ENCODE results near the gene LHPP. TPM values are rescaled to one million over a fixed set of nuclear protein-coding genes. Genes with fewer than 3 reads are reported as not detected.
"Not testable (repeated sequence)": the region's sequence is repeated elsewhere in the genome, so short reads cannot be mapped to it uniquely, and the experiment has no call there.

The LHPP gene
- total RNA-seq, 1 donor from 2014 or later: 347 TPM

DNA sequence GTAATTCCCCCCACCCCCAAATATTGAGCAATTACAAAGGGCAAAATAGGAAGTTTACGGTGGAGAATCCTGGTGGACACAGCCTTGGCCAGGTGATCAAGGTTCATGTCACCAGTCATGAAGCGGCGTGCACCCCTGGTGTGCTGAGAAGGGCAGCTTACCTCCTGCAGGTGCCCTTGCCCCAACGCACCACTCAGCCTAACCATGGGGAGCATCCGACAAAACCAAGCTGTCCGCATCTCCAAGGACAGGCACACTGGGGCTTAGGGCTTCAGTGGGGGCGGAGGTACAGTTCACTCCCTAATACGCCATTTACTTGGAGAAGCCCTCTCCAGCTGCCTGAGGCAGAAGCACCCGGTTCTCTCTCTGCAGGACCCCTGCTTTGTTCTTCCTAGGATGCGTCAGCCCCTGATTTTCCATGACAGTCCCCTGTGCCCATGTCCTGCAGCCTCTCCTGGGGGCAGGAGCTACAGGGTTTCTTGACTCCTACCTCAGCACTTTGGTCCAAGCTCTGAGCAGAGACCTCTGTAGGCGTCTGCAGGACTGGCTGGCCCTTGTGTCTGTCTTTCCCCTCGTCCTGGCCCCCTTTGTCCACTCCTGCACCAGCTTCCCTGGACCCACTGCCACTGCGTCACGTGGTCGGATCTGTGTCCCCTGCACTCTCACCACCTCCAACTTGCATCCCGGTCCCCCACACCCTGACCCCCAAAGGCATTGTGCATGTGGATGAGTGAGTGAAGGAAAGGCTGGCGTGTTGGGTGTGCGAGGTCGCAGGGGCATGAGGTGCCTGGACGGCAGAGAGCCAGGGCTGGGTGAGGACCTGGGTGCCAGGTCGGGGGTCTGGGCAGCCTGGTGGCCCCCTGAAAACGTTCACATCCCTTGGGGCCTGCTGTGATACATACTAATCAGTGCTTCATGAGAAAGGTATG lies 113.7 kb downstream of the LHPP start:
- DNase-seq (ENCODE audit: low spot score) (no peak), ATAC-seq (no peak)
- intact Hi-C loops (cut with DNase I): no loop called here

DNA sequence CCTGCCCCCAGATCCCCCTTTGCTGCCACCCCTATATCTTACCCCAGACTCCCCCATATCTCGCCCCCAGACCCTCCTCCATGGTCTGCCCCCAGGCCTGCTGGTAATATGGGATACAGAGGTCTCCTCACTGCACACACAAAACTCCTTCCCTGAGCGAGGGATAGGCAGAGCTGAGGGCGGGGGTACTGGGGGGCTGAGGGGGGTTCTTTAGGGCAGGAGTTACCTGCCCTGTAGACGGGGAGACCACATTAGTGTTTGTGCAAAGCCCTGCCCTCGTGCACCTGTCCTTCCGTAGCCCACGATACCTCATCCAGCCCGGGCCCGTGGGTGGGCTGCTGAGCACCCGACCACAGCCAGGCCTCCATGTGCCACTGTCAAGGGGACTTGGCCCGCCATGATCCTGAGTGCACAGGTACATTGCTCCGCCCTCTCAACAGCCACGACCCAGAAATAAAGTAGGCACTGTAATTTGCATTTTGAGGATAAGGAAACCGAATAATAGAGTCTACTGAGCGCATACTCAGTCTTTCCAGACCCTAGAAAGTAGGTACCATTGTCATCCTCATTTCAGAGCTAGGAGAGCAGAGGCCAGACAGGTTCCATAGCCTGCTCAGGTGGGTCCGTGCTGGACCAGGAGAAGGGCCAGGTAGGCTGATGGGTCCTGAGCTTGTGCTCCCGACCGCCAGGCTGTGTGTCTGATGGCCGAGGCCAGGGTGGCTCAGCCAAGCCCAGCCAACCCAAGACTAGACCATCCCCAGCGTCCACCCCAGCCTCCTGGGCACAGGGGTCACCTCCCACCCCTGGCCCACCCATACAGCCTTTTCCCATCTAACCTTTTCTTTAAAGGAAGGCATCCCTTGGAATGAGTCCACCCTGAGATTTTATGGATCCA lies 115.2 kb downstream of the LHPP start:
- DNase-seq (ENCODE audit: low spot score) (no peak), ATAC-seq (no peak)
- intact Hi-C loops (cut with DNase I): no loop called here

DNA sequence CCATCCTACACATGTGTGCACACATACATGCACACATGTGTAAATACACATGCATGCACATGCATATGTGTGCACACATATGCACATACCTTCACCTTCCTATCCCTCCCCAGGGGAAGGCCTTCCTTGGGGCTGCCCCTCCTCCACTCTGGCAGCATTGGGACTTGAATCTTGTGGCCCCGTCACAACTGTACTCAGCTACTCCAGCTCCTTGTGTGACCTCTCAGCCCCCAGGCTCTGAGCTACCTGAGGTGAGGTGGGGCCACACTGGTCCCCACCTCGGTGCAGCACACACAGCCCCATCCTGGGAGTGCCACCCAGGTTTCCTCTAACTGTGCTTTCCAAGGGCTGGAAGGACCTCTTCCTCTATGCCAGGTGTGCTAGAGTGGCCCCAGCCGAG lies 116.0 kb downstream of the LHPP start:
- intact Hi-C loops (cut with DNase I): no loop called here
- DNase-seq (ENCODE audit: low spot score): no peak
- no peak for ATAC-seq

DNA sequence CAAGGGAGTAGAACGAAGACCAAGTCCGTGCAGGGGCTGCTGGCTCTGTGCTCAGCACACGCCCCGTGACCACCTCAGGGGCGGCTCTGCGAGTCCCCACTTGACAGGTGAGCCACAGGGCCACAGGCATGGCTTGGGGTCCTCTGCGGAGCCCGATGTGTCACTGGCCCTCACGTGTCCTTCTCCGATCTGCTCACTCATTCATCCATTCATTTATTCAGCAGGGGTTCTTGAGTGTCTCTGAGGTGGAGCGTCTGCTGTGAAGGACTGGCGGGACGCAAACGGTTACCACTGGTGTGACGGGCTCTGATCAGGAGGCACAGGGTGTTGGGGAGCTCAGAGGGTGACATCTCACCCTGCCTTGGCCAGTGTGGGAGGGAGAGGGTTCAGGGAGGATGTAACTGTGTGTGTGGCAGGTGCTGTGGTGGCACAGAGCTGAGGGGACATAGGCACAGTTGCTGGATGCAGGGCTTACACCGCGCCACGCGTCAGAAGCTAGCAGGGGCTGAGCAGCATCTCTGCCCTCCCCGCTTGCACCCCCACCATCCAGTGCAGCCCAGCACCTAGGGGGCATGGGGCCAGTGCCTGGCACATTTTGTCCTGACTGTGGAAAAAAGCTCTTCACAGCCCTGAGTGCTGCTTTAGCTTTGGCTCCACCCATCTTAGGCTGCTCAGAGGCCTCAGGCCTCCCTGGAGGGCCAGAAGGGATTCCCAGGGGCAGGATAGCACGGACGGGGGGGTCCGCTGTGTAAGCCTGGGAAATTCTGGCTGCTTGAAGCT lies 116.8 kb downstream of the LHPP start:
- no peak for DNase-seq (ENCODE audit: low spot score)
- no peak for ATAC-seq
- intact Hi-C loops (cut with DNase I): no loop called here

DNA sequence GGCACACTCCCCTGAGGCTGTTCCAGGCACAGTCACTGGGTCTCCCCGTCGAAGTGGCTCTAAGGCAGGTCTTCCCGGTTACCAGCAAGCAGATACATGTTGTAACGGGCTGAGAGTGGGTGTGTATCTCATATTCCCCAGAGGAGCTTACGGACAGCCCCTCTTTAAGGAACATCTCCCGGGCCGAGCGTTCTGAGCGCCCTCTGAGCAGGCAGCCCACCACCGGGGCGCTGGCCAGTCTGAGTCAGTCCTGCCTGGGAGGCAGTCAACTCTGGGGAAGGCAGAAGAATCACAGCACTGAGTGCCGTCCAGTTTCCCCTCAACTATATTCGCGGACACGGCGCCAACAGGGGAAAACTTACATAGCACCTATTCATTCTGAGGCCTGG lies 117.4 kb downstream of the LHPP start:
- ATAC-seq (no peak), DNase-seq (ENCODE audit: low spot score) (no peak)
- intact Hi-C loops (cut with DNase I): no loop called here

DNA sequence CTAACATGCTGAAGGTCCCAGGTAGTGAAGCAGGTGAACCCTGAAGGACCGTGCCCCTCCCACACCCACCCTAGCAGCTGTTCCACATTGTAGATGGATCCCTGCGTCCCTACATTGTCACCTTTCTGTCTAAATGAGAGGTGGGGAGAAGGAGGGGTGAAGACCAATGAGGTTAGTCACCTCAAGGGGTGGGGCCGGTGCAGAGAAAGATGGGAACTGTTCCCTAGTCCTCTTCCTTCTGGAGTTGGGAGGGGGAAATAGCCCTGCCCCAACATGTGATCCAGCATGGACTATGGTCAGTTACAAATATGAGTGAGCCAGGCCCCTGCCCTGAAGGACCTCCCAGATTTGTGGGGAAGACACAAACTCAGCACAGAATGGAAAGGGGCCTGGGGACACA lies 124.5 kb downstream of the LHPP start:
- ATAC-seq: no peak
- intact Hi-C loops (cut with DNase I): no loop called here
- no peak for DNase-seq (ENCODE audit: low spot score)

DNA sequence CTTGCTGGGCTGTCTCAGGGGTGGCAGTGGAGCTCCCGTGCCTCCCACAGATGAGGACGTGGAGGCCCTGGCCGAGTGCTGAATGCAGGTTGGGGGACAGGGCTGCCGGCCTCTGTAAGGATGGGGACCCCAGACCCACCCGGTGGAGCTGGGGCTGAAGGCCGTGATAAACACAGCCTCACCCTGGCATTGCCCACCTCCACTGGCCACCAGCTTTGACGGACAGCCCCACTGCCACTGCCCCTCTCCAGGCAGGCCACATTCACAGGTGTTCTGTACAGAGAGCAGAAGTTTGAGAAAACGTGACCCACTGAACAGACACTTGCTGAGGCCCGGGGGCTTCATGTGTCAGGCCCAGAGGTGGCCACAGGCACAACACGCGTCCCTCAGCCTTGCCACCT lies 126.2 kb downstream of the LHPP start:
- intact Hi-C loops (cut with DNase I): no loop called here
- ATAC-seq: no peak
- DNase-seq (ENCODE audit: low spot score): no peak

DNA sequence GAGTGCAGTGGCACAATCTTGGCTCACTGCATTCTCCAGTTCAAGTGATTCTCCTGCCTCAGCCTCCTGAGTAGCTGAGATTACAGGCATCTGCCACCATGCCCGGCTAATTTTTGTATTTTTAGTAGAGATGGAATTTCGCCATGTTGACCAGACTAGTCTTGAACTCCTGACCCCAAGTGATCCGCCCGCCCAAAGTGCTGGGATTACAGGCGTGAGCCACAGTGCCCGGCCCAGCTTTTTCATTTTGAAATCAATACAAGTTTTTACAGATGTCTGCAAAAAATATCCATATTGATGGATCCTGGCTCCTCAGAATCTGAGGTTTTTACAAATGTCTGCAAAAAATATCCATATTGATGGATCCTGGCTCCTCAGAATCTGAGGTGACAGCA lies 126.7 kb downstream of the LHPP start:
- ATAC-seq; intact Hi-C loops (cut with DNase I); DNase-seq (ENCODE audit: low spot score): not testable (repeated sequence)

DNA sequence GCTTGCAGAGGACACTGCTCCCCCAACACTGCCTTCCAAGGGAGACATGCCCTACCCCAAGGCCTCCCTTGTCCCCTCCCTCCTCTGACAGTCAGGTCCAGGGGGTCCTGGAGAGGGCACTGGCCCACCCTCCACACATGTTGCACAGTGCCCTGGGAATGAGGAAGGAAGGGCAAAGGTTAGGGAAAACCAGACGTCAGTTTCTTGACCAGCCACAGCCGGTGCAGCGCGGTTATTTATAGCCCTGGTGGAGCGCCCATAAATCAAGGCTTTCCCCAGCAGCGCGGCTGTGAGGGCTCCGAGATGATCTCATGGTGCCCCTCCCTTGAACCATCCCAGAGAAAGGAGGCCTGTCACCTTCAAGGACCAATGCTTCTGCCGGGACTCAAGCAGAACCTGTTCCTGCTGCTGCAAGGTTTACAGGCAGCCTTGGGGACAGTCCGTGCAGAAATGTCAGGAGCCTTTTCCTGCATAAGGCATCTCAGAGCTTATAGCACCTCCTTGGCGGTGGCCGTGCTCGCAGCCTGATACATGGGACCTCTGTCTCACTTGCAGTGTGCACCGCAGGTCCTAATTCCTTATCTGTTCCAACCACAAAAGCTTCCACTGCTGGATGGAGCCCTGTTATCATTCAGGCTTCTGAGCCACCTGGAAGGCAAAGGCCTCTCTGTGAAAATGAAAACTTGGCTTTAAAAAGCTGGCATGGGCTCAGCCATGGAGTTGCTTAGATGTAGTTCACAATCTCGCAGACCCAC lies 127.3 kb downstream of the LHPP start:
- DNase-seq (ENCODE audit: low spot score): no peak
- intact Hi-C loops (cut with DNase I): no loop called here
- ATAC-seq: peak; percentile 69

DNA sequence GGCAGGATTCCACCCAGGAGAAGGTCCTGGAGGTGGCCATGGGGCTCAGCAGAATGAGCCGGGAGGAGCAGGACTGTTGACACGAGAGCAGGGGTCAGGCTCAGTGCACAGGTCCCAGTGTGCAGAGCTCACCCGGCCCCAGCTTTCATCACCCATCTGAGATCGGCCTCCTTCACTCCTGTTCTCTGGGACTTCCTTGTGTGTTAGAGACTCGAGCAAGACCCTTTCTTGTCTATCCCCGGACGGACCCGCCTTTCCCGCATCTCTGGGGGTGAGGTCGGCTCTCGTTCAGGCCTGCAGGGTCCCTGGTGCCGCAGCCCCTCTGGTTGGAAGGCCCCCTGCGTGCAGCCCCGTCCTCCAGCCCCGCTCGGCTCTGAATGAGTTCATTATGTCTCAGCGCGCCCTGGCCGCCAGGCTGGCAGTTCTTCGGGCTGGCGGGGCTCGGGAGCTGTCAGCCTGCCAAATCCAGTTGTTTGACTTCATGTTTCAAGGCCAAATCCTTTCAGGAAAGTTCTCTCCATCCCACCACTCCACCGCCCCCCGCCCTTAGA lies 127.9 kb downstream of the LHPP start:
- ATAC-seq (peak; percentile 56), DNase-seq (ENCODE audit: low spot score) (no peak)
- intact Hi-C loops (cut with DNase I): no loop called here

DNA sequence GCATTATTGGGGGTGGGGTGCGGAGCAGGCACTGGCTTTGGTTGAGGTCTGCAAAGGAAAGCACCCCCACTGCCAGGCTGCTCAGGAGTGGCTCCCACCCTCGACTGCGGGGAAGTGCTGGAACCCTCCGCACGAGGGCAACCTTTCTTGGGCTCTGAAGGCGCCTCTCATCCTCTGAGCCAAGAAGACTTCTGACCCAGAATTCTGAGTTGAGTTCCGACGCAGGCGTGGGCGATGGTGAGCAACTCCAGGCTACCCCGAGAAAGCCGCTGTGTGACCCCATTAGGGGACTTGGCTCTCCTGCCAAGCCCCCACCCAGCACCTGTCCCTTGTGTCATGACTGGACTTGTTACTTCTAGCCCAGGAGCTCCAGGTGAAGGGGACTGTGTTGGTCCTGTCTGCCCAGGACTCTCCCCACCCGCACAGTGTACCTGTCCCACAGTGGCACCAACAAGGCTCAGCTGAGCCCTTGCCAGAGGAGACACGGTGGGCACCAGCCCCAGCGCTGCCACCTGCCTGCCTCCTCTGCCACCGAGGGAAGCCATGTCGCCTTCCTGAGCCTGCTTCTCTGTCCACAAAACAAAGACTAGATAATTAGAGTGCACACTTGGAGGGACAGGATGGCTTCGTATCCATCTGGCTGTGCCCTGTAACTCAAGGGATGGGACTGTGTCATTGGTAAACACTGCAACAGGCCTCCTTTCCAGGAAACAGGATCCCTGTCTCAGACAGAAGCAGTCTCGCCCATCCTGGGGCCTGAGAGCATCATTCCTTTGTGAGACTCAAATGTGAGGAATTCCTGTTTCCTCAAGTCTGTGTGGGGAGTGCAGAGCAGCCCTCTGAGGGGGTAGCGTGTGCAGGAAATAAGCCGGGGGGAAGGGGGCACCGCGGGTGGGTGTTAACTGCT lies 128.8 kb downstream of the LHPP start:
- ATAC-seq: peak; percentile 23
- intact Hi-C loops (cut with DNase I): no loop called here
- DNase-seq (ENCODE audit: low spot score): no peak

DNA sequence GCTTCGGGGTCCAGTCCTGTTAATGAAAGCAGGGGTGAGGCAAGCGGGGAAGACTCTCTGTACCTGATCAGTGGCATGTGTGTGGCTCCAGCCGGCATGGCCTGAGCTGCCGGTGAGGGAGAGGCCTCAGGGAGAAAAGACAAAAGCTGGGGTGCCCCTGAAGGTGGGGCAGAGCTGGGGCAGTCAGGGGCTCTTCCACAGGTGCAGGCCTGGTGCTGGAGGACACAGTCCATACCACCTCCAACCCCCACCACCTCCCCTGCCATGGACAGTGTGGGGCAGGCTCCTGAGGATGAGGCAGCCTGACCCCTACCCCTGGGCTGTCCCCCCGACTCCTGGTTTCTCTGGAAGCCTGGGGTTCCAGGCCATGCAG lies 129.5 kb downstream of the LHPP start:
- intact Hi-C loops (cut with DNase I): no loop called here
- ATAC-seq (no peak), DNase-seq (ENCODE audit: low spot score) (no peak)

DNA sequence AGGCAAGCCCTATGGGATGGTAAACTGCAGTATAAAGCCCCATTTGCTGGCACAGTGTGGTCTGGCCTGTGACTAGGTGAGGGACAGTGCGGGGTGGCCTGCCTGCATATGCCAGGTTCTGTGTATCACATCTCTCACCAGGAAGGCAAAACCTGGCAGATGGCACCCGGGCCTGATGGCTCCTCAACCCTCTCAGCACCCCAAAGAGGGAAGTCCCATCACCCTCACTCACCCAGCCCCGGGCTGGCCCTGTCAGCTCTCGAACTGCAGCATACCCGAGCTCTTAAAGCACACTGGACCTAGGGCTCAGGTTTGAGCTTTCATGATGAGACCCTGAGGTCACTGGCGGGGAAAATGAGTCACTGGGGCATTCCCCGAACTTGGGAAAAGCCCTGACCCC lies 130.5 kb downstream of the LHPP start:
- intact Hi-C loops (cut with DNase I): no loop called here
- ATAC-seq (no peak), DNase-seq (ENCODE audit: low spot score) (no peak)

DNA sequence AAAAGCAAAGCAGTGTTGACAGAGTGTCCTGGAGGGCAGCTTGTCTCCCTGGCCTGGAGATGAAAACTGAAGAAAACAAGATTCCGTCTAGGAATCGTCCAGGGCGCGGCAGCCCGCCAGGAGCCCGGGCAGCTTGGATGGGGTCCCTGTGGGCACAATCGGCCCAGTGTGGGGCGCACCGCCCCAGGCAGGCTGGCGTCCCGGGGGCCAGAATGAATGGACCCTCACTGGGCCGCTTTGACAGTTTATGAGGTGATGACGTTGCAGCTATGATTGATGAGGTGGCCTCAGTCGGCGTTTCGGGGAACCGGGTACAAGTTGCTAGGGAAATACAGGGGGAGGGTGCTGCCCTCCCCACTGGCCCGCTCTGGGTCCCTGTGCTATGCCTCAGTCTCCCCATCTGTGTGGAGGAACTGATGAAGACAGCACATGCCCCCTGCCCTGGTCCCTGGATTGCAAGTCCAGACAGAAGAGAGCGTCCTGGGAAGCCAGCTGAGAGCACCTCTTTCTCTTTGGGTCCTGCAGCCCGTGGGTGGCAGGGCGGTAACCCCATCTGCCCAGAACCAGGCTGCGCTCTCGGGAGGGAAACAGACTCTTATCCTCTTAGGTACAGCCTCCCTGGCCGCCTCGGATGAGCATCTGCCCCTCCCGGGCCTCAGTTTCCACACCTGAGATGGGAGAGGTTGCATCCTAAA lies 131.3 kb downstream of the LHPP start:
- intact Hi-C loops (cut with DNase I): no loop called here
- no peak for DNase-seq (ENCODE audit: low spot score)
- ATAC-seq: no peak

DNA sequence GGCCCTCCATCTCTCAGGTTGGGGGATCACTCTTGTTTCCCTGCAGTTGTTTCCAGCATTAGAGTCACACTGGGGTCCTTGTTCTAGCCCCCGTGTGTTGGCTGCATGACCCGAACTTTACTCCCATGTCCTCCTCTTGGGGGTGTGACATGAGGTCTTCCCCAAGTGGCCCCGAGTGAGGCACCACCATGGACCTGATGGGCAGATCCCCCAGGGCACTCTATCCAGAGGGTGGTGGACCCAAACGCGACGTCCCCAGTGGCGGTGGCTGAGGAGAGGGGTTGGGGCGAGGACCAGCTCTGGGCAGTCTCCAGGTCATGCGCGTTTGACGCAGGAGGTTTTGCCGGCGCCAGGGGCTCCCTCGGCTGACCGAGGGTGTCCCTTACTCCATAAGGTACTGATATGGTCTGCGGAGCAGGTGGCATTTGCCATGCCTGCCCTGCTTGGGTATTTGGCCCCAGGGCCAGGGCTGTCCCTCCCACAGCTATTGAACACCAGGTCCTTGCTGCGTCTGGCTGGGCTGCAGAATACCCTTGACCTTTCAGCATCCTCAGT lies 131.9 kb downstream of the LHPP start:
- intact Hi-C loops (cut with DNase I): no loop called here
- DNase-seq (ENCODE audit: low spot score) (no peak), ATAC-seq (no peak)

DNA sequence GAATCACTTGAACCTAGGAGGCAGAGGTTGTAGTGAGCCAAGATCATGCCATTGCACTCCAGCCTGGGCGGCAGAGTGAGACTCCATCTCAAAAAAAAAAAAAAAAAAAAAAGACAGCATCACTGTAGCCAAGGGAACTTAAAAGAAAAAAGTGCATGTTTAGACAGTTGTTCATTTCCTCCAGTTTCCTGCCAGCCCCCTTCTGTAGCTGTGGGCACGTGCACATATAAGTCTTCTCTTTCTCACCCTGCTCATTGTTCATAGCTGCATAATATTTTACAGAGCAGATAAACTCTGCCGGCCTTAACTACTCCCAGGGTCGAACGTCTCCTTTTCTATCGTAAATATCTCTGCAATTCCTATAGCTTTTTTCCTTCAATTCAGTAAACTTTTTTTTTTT lies 132.6 kb downstream of the LHPP start:
- ATAC-seq (no peak), DNase-seq (ENCODE audit: low spot score) (no peak)
- intact Hi-C loops (cut with DNase I): no loop called here

Data from sciatic nerve (tissue), 2 donors.